Fibroblast of skin of scalp (primary cell): ENCODE data around the gene CCDC30.
"Not testable (repeated sequence)": the region's sequence is repeated elsewhere in the genome, so short reads cannot be mapped to it uniquely, and the experiment has no call there.

Experiments used
- DNase-seq: peaks from one replicate; pipeline ENCODE4 v3.0.0-alpha.2; 2013

Gene CCDC30

GRCh38 chr1:42531043-42531442 is 68.0 kb downstream of the CCDC30 start:
- no peak for DNase-seq

GRCh38 chr1:42533101-42533863 is 70.2 kb downstream of the CCDC30 start:
- DNase-seq = no peak

GRCh38 chr1:42541104-42541503 is 78.0 kb downstream of the CCDC30 start:
- no peak for DNase-seq

- DNase-seq = no peak
These were observed 88.1 kb downstream of the CCDC30 start for GRCh38 chr1:42551180-42551579.

GRCh38 chr1:42551590-42551989 is 88.5 kb downstream of the CCDC30 start:
- DNase-seq = no peak

GRCh38 chr1:42552636-42553035 is 89.5 kb downstream of the CCDC30 start:
- no peak for DNase-seq

- DNase-seq = no peak
These were observed 94.3 kb downstream of the CCDC30 start for GRCh38 chr1:42557230-42557851.

GRCh38 chr1:42567038-42567437 is 104.0 kb downstream of the CCDC30 start:
- DNase-seq = no peak

GRCh38 chr1:42576935-42577334 is 113.8 kb downstream of the CCDC30 start:
- DNase-seq = no peak

- DNase-seq = no peak
These were observed 122.9 kb downstream of the CCDC30 start for GRCh38 chr1:42586016-42586415.

GRCh38 chr1:42587753-42588152 is 124.7 kb downstream of the CCDC30 start:
- no peak for DNase-seq

- no peak for DNase-seq
These were observed 129.7 kb downstream of the CCDC30 start for GRCh38 chr1:42592811-42593210.

GRCh38 chr1:42593486-42594100 is 130.5 kb downstream of the CCDC30 start:
- no peak for DNase-seq

- DNase-seq = no peak
These were observed 138.4 kb downstream of the CCDC30 start for GRCh38 chr1:42601472-42601871.

GRCh38 chr1:42613803-42614131 is 150.7 kb downstream of the CCDC30 start:
- DNase-seq = no peak

- DNase-seq = no peak
These were observed 155.8 kb downstream of the CCDC30 start for GRCh38 chr1:42618866-42619265.

GRCh38 chr1:42620307-42620706 is 157.2 kb downstream of the CCDC30 start:
- DNase-seq = no peak

GRCh38 chr1:42621180-42621579 is 158.1 kb downstream of the CCDC30 start:
- DNase-seq = not testable (repeated sequence)

GRCh38 chr1:42627205-42627604 is 164.1 kb downstream of the CCDC30 start:
- not testable (repeated sequence) for DNase-seq

- DNase-seq = peak; percentile 58
These were observed 176.0 kb downstream of the CCDC30 start for GRCh38 chr1:42639116-42639515.

- no peak for DNase-seq
These were observed 183.0 kb downstream of the CCDC30 start for GRCh38 chr1:42646056-42646455.

GRCh38 chr1:42657201-42657600 is 194.1 kb downstream of the CCDC30 start:
- no peak for DNase-seq

- peak; percentile 92 for DNase-seq
These were observed 195.1 kb downstream of the CCDC30 start, which contains the start of gene PPIH for GRCh38 chr1:42657981-42658876. PPIH (plus strand) TSS chr1:42658423; CDS start chr1:42658447, 24 bp downstream.
